Stimulated activated CD8-positive, alpha-beta memory T cell treated with anti-CD3 and anti-CD28 coated beads, Interleukin-12 subunit alpha, Interleukin-12 subunit beta, amount 100 ng/mL, for 1 hour (primary cell): ENCODE data around the gene BANK1.

ENCODE experiments used
- DNase-seq: peaks from one replicate; pipeline ENCODE4 v3.0.0-alpha.2; 2020; ENCODE audit warnings: low read depth

The BANK1 gene

DNA sequence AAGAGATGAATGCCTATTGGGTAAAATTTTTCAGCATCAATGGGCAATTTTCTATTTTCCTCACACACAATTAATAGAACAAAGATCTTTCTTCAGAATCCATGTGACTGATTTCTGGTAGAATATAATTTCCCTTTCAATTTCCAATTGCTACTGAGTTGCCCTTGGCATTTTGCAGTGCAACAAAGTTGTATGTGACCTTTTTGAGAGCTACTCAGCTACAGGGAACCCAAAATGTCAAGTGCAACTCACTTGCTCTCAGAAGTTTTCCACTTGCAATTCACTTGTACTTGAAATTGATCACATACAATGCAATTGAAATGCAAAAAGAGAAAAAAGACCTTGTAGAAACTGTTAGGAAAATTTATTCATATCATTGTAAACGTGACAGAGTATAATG lies 245.5 kb downstream of the BANK1 start:
- no peak for DNase-seq

DNA sequence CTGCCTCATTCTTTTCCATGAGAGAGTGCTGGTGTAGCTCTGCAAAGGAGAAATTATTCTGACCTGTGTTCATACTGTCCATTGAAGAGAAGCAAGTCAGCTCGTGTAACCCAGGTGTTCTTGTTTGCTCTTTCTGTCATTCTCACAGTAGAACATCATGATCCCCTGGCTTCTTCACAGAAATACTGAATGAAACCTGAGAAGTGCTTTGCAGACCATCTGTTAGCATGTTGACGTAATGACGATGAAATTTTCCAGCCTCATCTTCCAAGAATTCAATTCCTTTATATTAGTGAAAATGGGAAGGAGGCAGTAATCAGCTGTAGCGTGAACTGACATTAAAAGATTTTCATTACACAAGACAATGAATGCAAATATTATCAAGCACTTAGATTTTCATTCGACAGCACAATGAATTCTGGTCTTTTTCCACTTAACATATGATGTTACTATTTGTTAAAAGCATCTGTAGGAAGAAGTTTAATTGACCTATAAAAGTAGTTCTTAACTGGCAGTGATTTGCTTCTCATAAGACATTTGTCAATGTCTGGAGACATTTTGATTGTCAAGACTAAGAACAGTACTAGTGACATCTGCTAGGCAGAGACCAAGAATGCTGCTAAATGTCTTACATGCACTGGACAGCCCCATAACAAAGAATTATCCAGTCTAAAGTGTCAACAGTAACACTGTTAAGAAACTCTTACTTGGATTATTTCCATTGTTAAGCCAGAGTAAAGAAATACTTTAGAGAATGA lies 246.3 kb downstream of the BANK1 start:
- no peak for DNase-seq

DNA sequence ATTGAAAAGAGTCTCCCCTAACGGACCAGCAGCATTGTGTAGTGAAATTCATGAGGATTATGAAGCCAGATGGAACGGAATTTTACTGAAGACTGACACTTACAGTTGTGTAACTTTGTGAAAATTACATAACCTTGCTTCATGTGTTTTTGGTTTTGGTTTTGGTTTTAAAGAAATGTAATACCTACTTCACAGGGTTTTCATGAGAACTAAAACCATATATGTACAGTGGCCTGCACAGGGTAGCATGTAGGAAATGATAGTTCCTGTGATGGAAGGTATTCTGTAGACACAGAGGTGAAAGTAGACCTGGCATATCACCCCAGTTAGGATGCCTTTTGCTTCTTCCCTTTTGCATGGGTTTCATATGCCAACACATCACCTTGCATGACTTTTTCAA lies 247.0 kb downstream of the BANK1 start:
- no peak for DNase-seq

DNA sequence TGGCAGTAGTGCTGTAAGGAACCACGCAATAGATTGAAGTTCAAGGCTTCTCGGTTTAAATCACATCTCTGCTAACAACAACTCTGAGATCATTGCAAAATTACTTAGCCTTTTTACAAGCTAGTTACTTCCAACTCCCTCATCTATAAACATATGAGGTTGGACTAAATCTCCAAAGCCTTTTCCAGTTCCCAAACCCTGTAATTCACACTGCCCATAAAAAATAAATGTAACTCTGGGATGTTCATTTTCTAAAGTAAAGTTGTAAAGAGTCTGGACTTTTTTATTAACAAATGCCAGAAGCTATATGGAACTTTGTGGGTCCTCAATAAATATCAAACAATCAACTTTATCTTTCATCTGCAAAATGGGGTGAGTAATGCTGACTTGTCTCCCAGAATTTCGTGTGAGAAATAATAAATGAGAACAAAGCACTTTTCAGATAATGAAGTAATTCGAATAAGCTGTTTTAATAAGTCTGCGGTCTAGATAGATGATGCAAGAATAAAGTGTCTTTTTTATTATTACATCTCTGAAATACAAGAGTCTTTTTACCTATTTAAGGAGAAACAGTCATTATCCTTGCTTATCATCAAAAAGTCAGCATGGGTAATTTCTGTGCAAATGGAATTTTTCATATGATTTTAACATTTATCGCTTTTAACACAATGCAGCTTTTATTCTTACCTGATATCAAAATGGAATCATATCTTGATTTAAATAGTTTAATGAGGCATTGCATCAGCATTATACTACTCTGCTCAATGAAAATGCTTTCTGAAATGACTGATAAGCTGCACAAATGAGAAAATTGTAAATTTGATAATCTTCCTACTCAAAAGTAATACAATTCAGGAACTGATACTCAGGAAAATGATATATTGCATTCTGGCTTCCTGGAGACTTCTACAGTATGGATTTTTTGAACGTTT lies 252.6 kb downstream of the BANK1 start:
- DNase-seq, result no peak

DNA sequence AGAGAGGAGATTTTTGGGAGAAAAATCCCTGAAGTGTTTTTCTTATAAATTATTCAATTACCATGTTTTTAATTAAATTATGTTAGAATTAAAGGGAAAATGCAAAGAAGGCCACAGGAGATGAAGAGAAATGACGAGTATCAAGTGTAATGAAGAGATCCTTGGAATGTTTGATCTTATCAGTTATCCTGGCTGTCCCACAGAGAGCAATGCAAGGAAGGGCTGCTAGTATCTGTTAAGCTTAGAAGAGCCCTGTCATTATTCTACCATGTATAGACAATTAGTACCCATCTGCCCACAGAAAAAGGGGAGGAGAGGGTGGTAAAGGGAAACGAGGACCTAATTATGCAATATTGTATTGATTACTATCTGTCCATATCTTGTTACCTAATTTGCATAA lies 257.1 kb downstream of the BANK1 start:
- no peak for DNase-seq

DNA sequence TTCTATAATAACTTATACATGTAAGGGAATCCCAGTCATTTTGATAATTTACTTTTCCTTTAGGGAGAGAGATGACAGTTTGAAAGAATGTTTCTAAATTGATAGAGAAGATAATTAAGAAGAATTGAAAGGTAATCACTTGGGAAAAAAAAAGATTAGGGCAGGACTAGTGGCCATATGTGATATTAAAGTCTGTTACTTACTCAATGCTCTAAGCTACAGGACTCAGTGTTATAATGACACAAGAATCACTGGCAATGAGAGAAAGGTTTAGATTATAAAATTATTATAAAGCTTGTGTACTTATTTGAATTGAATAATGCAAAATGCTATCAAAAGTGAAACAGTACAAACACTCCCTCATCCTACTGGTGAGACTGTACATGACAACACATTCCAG lies 265.3 kb downstream of the BANK1 start:
- DNase-seq, result no peak

DNA sequence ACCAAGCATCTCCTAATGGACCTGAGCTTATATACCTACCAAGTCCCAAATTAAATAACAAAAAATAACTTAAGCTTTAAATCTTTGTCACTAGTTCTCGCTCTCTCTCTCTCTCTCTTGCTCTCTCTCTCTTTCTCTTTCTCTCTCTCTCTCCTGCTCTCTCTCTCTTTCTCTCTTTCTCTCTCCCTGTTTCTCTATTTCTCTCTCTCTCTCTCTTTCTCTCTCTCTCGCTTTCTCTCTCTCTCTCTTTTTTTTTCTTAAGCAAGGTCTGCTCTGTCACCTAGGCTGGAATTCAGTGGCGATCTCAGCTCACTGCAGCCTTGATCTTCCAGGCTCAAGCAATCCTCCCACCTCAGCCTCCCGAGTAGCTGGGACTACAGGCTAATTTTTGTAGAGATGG lies 266.6 kb downstream of the BANK1 start:
- DNase-seq, result no peak

DNA sequence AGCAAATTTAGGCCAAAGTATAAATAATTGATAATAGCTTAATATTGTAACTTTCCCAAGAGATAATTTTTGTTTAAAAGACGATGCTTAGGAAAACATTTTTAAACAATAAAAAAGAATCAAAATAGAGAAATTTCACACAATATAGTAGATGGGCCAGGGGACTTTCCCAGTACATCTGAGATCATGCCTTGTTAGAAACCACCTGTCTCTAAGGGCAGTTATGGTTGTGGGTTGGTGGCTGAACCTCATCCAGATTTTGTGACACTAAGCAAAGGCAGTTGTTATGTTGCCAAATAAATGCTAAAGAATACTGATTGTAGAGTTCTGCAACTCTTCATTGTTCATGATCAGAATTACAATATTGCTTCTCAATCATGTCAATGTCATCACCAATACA lies 270.6 kb downstream of the BANK1 start:
- no peak for DNase-seq

DNA sequence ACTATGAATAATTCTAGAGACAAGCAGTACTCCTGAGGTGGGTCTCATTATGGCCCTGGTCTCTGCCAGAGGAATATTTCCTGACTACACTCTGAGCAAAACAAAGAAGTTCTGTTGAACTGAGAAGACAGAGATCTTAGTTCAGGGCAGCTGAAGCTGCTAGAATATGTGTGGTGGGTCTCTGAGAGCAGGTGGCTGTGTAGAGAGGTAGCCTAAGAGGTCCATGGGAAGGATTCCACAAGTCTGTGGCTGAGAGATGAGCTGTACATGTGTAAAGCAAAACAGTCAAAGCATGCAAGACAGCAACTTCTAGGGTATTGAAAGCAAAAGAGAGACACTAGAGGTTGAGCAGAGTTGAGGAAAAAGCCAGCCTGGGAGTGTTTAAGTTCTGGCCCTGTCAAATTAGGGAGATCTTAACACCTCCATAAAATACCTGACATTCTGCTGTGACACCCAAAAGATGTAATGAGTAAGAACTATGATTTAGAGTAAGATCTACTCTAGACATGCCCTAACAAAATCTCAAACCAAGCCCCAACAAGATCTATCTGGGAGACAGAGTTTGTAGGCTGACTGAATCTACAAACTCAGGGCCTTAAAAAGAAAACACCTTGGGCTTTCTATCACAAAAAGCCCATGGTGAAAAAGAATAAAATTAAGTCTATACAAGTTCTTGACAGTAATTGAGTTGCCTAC lies 274.4 kb downstream of the BANK1 start:
- no peak for DNase-seq

DNA sequence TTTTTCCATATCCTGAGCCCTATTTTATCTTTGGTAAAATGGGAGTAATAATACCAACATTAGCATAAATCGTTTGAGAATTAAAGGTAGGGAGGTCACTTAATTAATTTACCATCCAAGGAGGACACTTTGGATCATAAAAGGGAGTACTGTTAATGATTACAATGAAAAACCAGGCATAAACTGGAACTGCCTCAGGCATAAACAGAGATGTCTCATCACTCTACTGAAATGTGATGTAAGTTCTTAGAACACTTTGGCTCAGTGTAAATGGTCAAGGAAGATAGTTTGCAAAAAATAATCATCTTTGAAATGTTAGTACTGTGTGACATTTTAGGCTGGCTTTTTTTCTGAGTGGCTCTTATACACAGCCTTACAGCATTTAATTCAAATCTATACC lies 286.1 kb downstream of the BANK1 start:
- no peak for DNase-seq

DNA sequence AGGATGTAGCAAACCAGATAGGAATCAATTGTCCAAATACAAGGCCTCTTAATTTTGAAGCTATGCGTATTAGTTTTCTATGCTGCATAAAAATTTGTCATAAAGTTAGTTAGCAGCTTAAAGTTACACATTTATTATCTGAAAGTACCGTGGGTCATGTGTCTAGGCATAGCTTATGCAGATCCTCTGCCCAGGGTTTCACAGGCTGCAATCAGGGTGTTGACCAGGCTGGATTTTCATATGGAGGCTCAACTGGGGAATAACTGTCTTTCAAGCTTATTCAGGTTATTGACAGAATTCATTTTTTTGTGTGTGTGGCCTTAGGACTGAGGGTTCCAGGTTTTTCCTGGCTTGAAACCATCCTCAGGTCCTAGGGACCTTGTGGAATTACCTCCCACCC lies 289.7 kb downstream of the BANK1 start:
- DNase-seq, result no peak

DNA sequence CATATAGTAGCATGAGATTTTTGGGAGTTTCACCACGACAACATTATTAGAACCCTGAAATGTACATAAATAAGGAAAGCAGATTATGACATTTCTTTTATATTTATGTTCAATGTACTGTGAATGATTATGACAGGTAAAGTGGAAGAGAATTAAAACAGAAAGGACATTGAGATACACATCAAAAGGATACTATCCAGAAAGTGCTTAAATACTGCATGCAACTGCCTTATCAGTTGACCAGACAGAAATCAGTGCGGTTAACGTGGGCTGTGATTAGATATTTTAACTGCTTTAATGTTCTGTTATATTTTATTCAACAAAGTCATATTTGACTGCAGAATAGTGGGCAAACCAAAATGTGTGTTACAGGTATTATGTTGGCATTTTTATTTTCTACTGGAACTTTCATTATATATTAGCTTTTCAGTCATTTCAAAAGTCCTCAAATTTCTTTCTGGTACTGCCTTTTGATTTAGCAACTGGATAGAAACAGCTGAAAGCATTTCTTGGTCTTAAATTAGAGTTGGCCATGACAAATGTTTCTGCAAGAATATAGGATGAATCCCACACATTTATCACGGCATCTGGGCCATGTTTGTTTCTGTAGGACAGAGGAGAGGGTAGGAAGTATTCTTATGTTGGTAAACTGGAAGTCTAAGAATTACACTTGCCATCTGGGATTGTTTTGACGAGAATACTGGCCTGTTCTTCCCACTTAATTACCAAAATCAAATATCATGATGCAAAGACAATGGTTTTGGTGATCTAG lies 299.5 kb downstream of the BANK1 start:
- no peak for DNase-seq

DNA sequence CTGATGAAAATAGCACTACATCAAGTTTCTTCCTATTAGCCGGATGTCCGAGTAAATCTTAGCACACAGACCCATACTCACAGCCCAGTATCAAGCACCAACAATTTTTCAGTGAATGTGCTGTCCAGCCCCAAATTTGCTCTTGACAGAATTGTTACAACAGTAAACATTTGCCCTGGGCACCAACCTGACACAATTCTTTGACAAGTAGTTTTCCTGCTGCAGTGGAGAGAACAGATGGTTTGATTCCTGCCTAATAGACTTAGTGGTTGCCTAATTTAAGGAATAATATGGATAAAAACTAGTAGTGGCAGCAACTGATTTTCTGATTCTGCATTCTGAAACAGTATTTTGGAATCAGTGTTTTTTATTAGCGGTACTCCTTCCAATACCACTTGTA lies 301.1 kb downstream of the BANK1 start:
- DNase-seq, result no peak

DNA sequence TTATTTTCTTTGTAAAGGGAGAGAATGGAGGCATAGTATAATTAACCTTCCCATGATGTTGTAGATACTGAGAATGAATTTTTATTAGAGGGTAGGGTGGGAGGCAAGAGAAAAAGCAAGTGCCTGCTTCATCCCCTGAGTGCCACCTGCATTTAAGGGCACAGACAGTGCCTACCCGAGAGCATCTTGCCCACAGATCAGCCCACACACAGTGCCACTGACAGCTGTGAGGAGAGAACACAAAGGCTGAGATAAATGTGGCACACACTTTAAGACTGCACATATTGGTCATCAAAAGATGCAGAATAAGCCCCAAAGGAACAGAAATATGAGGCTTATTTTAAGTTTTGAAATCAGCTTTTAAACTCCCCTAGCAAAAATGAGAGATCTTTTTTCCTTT lies 304.0 kb downstream of the BANK1 start:
- DNase-seq, result no peak

DNA sequence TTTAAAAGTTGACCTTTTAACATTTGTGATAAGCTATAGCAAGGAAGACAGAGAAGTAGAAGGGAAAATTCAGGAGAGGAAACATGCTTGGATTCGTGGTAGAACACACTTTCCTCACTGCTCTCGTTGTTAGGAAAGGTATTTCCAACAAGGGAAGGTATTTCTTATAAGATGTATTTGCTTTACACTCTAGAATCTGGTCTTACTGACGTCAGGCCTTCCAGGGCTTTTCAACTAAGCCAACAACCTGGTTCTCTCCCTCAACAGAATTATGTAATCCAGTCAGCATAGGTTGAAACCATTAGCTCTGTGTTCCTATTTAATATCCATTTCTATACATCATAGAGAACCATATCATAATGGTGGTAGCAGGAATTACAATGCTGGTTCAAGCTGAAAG lies 312.8 kb downstream of the BANK1 start:
- DNase-seq, result no peak

DNA sequence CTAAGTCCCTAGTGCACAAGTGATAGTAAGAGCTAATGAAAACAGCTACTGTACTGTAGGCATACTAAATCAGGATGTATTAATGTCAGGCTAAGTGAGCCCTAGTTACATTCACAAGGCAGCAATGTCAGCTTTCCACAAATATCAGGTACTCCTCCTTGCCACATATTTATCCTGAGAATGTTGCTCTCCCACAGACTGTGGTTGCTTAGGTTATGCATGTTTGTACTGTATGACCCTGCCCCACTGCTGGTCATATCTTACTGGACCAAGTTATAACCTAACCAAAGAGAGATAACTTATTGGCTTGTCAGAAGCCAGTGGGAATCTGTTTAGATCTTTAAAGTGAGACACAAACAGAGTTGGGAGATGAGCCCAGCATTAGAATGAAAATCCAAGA lies 313.7 kb downstream of the BANK1 start:
- no peak for DNase-seq

DNA sequence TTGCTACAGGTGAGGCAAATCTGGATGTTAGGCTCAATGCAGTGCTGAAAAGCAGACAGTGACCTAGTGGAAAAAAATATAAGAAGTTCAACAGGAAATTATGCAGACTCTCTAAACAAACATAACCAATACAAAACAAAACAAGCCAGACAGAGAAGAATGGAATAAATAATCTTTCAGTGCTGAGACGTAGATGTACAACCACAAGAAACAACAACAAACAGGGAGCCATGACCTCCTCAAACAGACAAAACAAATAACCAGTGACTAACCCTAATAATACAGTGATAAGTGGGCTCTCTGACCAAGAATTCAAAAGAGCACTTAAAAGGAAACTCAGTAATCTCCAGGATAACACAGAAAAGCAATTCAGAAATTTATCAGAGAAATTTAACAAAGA lies 315.5 kb downstream of the BANK1 start:
- no peak for DNase-seq

DNA sequence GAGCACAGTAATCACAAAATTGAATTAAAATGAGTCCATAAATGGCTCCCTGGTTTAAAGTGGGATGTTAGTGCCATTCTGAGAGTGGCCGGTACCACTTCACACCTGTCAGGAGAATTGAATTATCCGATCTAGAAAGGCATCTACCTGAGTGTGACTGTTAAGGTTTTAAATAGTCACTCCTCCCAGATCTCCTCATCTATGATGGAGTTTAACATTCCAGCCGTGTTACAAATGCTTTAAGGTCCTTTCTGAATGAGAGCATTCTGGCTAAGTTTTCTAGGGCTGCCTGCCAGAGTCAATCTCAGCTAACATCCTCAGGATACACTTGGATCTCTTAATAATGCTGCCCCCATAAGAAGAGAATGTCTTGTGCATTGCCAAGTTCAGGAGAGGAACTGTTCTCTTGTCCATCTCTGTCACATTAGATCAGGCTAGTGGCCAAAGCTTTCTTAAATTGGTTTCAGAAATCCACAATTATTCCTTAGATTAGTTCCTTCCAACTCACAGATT lies 323.6 kb downstream of the BANK1 start:
- no peak for DNase-seq

DNA sequence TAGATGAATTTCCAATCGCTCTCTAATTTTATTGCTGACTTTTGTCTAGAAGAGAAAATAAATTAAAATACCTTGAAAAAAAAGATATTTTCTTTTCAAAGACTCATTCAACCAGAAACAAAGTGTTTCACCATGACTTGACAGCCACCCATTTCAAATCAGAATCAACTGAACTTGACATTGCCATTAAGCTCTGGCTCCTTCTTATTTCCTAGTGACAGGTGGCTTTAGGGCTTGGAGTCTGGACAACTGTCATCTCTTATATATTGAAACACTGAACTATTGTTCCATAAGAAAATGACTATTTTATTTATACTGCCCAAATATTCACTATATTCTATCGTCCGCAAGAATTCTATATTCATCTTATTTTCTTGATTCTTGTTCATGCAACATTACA lies 325.6 kb downstream of the BANK1 start:
- no peak for DNase-seq

DNA sequence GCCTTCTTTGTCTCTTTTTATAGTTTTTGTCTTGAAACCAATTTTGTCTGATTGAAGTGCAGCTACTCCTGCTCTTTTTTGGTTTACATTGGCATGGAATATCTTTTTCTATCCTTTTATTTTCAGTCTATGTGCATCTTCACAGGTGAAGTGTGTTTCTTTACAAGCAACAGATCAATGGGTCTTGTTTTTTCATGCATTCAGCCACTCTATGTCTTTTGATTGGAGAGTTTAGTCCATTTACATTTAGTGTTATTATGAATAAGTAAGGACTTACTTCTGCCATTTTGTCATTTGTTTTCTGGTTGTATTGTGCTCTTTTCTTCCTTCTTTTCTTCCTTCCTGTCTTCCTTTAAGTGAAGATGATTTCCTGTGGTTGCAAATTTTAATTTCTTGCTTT lies 330.3 kb downstream of the BANK1 start:
- DNase-seq, result no peak
